A549 (cell line): Measurements from ENCODE around the gene KIF13A. TPM values are rescaled to one million over a fixed set of nuclear protein-coding genes. Genes with fewer than 3 reads are reported as not detected.
"Not testable (repeated sequence)": the region's sequence is repeated elsewhere in the genome, so short reads cannot be mapped to it uniquely, and the experiment has no call there.

Experiments
- ATAC-seq, 2 experiments: fragments of 200-7000 bp in 1 of 2; fragments of >200 bp in 1 of 2; cut with Nextera tagmentation in 1 of 2; cut with Tn5 transposase in 1 of 2; 3 replicates each; pipeline versions ENCODE4 v1.8.0 to v1.9.1; 2018 to 2020; ENCODE audit warnings: mild to moderate bottlenecking in 1 of 2, moderate library complexity in 1 of 2
- CTCF ChIA-PET: fragments of 300-600 bp; sonication (Branson Sonifier 250); formaldehyde crosslinking; extraction: SDS; loops from one replicate; lab custom pipeline; 2021; ENCODE audit warnings: antibody characterized with exemption, inconsistent platforms; lab: Yijun Ruan, JAX
- POLR2A ChIA-PET: fragments of 350-600 bp; formaldehyde crosslinking; extraction: SDS; loops from one replicate; lab custom pipeline; 2021; ENCODE audit warnings: antibody characterized with exemption, inconsistent platforms; lab: Yijun Ruan, JAX
- DNase-seq, 2 experiments: peaks; one replicate each; pipeline versions ENCODE4 v3.0.0 to v3.0.0-alpha.2; 2011 to 2016; ENCODE audit warnings: low read depth in 1 of 2, low spot score in 1 of 2
- FAIRE-seq: peaks from 2 replicates; lab custom pipeline; 2011; peaks lifted over from hg19 to GRCh38; lab: Jason Lieb, UNC
- H3K27ac ChIP-seq, 2 experiments: fragments of >200 bp; sonication (Bioruptor Twin); formaldehyde crosslinking; 3 replicates each; pipeline ENCODE4 v1.5.1; 2016 to 2017
- H3K4me1 ChIP-seq: fragments of >200 bp; sonication (Bioruptor Twin); formaldehyde crosslinking; 3 replicates; pipeline ENCODE4 v1.6.1; 2016
- H3K4me2 ChIP-seq: fragments of >200 bp; sonication (Bioruptor Twin); formaldehyde crosslinking; 3 replicates; pipeline ENCODE4 v1.6.1; 2016
- H3K4me3 ChIP-seq: fragments of >200 bp; sonication (Bioruptor Twin); formaldehyde crosslinking; 3 replicates; pipeline ENCODE4 v1.5.1; 2016
- H3K9me3 ChIP-seq: fragments of >200 bp; sonication (Bioruptor Twin); formaldehyde crosslinking; 3 replicates; pipeline ENCODE4 v1.6.1; 2016
- CHD4 ChIP-seq: fragments of 200-600 bp; sonication (generic); IDR thresholded peaks from 2 replicates; pipeline ENCODE4 v1.6.1; 2016; ENCODE audit warnings: antibody characterized with exemption, mild to moderate bottlenecking, borderline replicate concordance
- EHF ChIP-seq: fragments of 250-450 bp; sonication (Bioruptor Pico); IDR thresholded peaks from 2 replicates; pipeline ENCODE4 v1.5.0; 2020; ENCODE audit warnings: mild to moderate bottlenecking
- EHMT2 ChIP-seq: fragments of 200-600 bp; sonication (generic); IDR thresholded peaks from 2 replicates; pipeline ENCODE4 v1.6.1; 2016; ENCODE audit warnings: antibody characterized with exemption, low read depth, mild to moderate bottlenecking, moderate library complexity
- EP300 ChIP-seq, 2 experiments: fragments of >200 bp; sonication (Bioruptor Twin); formaldehyde crosslinking; IDR thresholded peaks; 2 replicates in 1 of 2; 3 replicates in 1 of 2; pipeline ENCODE4 v1.6.1; 2016 to 2017
- ESRRA ChIP-seq: fragments of 150-350 bp; IDR thresholded peaks from 2 replicates; pipeline ENCODE4 v1.6.1; 2014; ENCODE audit warnings: mild to moderate bottlenecking, low read length, borderline replicate concordance
- FOSB ChIP-seq: fragments of 250-450 bp; sonication (Bioruptor Pico); IDR thresholded peaks from 2 replicates; pipeline ENCODE4 v1.5.0; 2020; ENCODE audit warnings: mild to moderate bottlenecking, moderate library complexity
- FOXS1 ChIP-seq: fragments of 250-450 bp; sonication (Bioruptor Pico); IDR thresholded peaks from 2 replicates; pipeline ENCODE4 v1.5.0; 2020; ENCODE audit warnings: mild to moderate bottlenecking, moderate library complexity
- HOXB5 ChIP-seq: fragments of 250-450 bp; sonication (Bioruptor Pico); IDR thresholded peaks from 2 replicates; pipeline ENCODE4 v1.5.0; 2020; ENCODE audit warnings: mild to moderate bottlenecking, moderate library complexity
- JUNB ChIP-seq: fragments of >200 bp; sonication (Bioruptor Twin); formaldehyde crosslinking; IDR thresholded peaks from 2 replicates; pipeline ENCODE4 v1.6.1; 2016
- KDM5A ChIP-seq: fragments of 200-600 bp; sonication (generic); IDR thresholded peaks from 2 replicates; pipeline ENCODE4 v1.6.1; 2016; ENCODE audit warnings: antibody characterized with exemption, mild to moderate bottlenecking
- MAFK ChIP-seq: fragments of 450-650 bp; IDR thresholded peaks from 2 replicates; pipeline ENCODE4 v1.6.1; 2014; ENCODE audit not compliant: partially characterized antibody
- MYC ChIP-seq: IDR thresholded peaks from 2 replicates; pipeline ENCODE4 v1.6.1; 2012; ENCODE audit warnings: mild to moderate bottlenecking, inconsistent platforms, low read length, improper control_type of control experiment, borderline replicate concordance
- NPAS2 ChIP-seq: fragments of 250-450 bp; sonication (Bioruptor Pico); IDR thresholded peaks from 2 replicates; pipeline ENCODE4 v1.8.0; 2022; ENCODE audit warnings: mild to moderate bottlenecking, moderate library complexity, borderline replicate concordance
- NR3C1 ChIP-seq: fragments of >200 bp; sonication (Bioruptor Twin); formaldehyde crosslinking; IDR thresholded peaks from 3 replicates; pipeline ENCODE4 v1.6.1; 2017
- PHF8 ChIP-seq: fragments of 200-600 bp; sonication (generic); IDR thresholded peaks from 2 replicates; pipeline ENCODE4 v1.6.1; 2016; ENCODE audit warnings: low read depth, mild to moderate bottlenecking, antibody characterized with exemption, moderate library complexity, borderline replicate concordance
- POLR2A ChIP-seq: IDR thresholded peaks from 2 replicates; pipeline ENCODE4 v1.6.1; 2012; ENCODE audit warnings: mild to moderate bottlenecking, low read length
- RNF2 ChIP-seq: fragments of 200-600 bp; sonication (generic); IDR thresholded peaks from 2 replicates; pipeline ENCODE4 v1.6.1; 2016; ENCODE audit warnings: low read depth, mild to moderate bottlenecking, antibody characterized with exemption, moderate library complexity, borderline replicate concordance
- SMC3 ChIP-seq: fragments of >200 bp; sonication (Bioruptor Twin); formaldehyde crosslinking; IDR thresholded peaks from 3 replicates; pipeline ENCODE4 v1.6.1; 2018; ENCODE audit warnings: inconsistent platforms
- SREBF2 ChIP-seq: fragments of 450-650 bp; IDR thresholded peaks from 2 replicates; pipeline ENCODE4 v1.6.1; 2014; ENCODE audit warnings: mild to moderate bottlenecking, moderate library complexity
- TFCP2L1 ChIP-seq: fragments of 250-450 bp; sonication (Bioruptor Pico); IDR thresholded peaks from 2 replicates; pipeline ENCODE4 v1.5.0; 2021; ENCODE audit warnings: mild to moderate bottlenecking
- ZNF302 ChIP-seq: fragments of 250-450 bp; sonication (Bioruptor Pico); IDR thresholded peaks from 2 replicates; pipeline ENCODE4 v1.9.0; 2021; ENCODE audit warnings: inconsistent platforms, mild to moderate bottlenecking, moderate library complexity
- WGBS: methylation state at CpG from one replicate; pipeline ENCODE4 v1.1.6; 2017; ENCODE audit errors: missing lambda C conversion rate; 5-methylcytosine and 5-hydroxymethylcytosine counted together
- polyA plus RNA-seq, 4 experiments: library from polyadenylated mRNA; depleted of rRNA in 3 of 4; stranded (reverse); fragments of >200 nt; fragmentation: RNase III in 1 of 4; extraction: RNeasy Plus Mini Kit Qiagen cat#74134 plus additional on column Dnase treatment in 1 of 4; gene quantifications; 2 replicates in 3 of 4; 3 replicates in 1 of 4; pipeline ENCODE4 v1.2.3, GENCODE V29; 2011 to 2017
- TF ChIP-seq, protein P1 (sequence below): fragments of 250-450 bp; sonication (Bioruptor Pico); IDR thresholded peaks from 2 replicates; pipeline ENCODE4 v1.5.0; 2020; ENCODE audit warnings: low read depth, mild to moderate bottlenecking, moderate library complexity
- TF ChIP-seq, protein P2 (sequence below): fragments of 450-650 bp; IDR thresholded peaks from 2 replicates; pipeline ENCODE4 v1.6.1; 2014; ENCODE audit warnings: antibody characterized with exemption
- TF ChIP-seq, protein P3 (sequence below): fragments of >200 bp; sonication (Bioruptor Twin); formaldehyde crosslinking; IDR thresholded peaks from 3 replicates; pipeline ENCODE4 v1.5.1; 2016

KIF13A gene
- polyA plus RNA-seq, 2 of the 4 experiments (the other 2 are of a cell fraction), result 30.2 to 39.4 TPM

DNA sequence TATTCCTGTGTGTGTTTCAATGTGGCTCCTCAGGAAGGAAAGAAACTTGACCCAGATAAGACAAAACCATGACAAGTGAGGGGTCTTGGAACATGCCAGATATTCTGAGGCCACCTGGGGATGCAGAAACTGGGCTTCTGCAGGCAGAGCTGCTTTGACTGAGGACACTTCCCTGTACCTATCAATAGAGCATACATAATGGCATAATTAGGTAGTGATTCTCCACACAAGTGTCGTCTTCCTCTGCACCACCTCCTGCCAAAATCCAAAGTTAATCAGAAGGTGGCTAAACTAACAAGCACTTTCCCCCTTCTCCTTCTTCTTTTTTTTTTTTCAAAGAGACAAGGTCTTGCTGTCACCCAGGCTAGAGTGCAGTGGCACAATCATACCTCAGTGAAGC, 97.1 kb downstream of the KIF13A start:
- CTCF ChIA-PET, result no interaction called here
- 91% methylated on average over 1 of the region's 1 CpG for WGBS
- DNase-seq (no peak), FAIRE-seq (no peak), ATAC-seq (no peak)
- Histone ChIP-seq H3K4me2 (no peak overlapping the region), H3K4me3 (no peak overlapping the region), H3K9me3 (peaks cover 34% of the 10 kb centered on the region), H3K4me1 (peaks cover 14% of the 10 kb centered on the region), H3K27ac (no peak overlapping the region)
- TF ChIP-seq NPAS2 (CRISPR knock-in tag) (no peak), FOXS1 (no peak), SMC3 (no peak), MYC (no peak), NR3C1 (no peak), FOSB (CRISPR knock-in tag) (no peak), KDM5A (no peak), HOXB5 (CRISPR knock-in tag) (no peak)
- TF ChIP-seq, protein P1, sequence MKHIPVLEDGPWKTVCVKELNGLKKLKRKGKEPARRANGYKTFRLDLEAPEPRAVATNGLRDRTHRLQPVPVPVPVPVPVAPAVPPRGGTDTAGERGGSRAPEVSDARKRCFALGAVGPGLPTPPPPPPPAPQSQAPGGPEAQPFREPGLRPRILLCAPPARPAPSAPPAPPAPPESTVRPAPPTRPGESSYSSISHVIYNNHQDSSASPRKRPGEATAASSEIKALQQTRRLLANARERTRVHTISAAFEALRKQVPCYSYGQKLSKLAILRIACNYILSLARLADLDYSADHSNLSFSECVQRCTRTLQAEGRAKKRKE, result no peak
- POLR2A ChIA-PET, result no interaction called here

DNA sequence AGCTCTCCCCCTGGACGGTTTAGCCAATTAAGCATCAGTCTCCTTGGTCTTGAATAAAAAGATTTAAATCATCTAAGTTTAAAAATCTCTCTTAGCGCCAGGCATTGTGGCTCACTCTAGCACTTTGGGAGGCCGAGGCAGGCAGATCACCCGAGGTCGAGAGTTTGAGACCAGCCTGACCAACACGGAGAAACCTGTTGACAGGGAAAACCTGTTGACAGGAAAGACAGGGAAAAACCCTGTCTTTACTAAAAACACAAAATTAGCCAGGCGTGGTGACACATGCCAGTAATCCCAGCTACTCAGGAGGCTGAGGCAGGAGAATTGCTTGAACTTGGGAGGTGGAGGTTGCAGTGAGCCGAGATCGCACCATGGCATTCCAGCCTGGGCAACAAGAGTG, 97.7 kb downstream of the KIF13A start:
- H3K27ac ChIP-seq, DNase-seq, H3K4me3 ChIP-seq, POLR2A ChIA-PET, H3K4me2 ChIP-seq, ATAC-seq, FAIRE-seq: not testable (repeated sequence)
- Histone ChIP-seq H3K4me1 (peaks cover 19% of the 10 kb centered on the region), H3K9me3 (peaks cover 28% of the 10 kb centered on the region)
- 96% methylated on average over 9 of the region's 9 CpGs for WGBS
- CTCF ChIA-PET, result interaction anchor here (0.6 to 1.3 kb wide), 2 partner anchors 55 to 74 kb away, joined by 3 to 4 read pairs; no protein-coding TSS in a partner anchor

DNA sequence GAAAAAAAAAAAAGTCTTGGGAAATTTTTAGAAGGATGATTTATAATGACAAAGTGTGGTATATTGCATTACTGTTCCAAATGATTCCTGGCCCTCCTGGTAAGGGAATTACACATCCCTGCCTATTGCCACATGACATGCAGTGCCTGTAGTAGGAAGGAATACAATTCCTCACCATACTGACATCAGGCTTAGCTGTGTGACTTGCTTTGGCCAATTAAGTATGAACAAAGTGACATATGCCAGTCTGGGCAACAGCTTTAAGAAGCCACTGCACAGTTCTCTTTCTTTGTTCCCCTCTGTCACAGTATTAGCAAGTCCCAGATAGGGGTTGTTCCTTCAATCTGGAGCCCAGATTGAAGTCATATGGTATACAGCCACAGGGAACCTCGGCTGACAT, 100.5 kb downstream of the KIF13A start:
- 94% methylated on average over 1 of the region's 1 CpG for WGBS
- no peak overlapping the region for H3K4me2 ChIP-seq
- H3K9me3 ChIP-seq, result peaks cover under 1% of the 10 kb centered on the region; the same call in 1 of the 3 replicates
- H3K4me1 ChIP-seq, result peaks cover 29% of the 10 kb centered on the region
- no peak for ATAC-seq
- FAIRE-seq, result no peak
- peak overlapping the region in 1 of 2 experiments; percentile 25; a peak in 1 of 6 replicates for H3K27ac ChIP-seq
- ChIA-PET POLR2A (no interaction called here), CTCF (no interaction called here)
- H3K4me3 ChIP-seq, result no peak overlapping the region
- no peak for DNase-seq
- TF ChIP-seq RNF2 (no peak), ZNF302 (no peak), EP300 (IDR thresholded peaks at IDR 0.05) (no peak), TFCP2L1 (no peak), POLR2A (no peak), EHMT2 (no peak), EHF (CRISPR knock-in tag) (no peak), HOXB5 (CRISPR knock-in tag) (no peak), PHF8 (no peak), SREBF2 (no peak)
- TF ChIP-seq, protein P2, sequence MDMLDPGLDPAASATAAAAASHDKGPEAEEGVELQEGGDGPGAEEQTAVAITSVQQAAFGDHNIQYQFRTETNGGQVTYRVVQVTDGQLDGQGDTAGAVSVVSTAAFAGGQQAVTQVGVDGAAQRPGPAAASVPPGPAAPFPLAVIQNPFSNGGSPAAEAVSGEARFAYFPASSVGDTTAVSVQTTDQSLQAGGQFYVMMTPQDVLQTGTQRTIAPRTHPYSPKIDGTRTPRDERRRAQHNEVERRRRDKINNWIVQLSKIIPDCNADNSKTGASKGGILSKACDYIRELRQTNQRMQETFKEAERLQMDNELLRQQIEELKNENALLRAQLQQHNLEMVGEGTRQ, result no peak

DNA sequence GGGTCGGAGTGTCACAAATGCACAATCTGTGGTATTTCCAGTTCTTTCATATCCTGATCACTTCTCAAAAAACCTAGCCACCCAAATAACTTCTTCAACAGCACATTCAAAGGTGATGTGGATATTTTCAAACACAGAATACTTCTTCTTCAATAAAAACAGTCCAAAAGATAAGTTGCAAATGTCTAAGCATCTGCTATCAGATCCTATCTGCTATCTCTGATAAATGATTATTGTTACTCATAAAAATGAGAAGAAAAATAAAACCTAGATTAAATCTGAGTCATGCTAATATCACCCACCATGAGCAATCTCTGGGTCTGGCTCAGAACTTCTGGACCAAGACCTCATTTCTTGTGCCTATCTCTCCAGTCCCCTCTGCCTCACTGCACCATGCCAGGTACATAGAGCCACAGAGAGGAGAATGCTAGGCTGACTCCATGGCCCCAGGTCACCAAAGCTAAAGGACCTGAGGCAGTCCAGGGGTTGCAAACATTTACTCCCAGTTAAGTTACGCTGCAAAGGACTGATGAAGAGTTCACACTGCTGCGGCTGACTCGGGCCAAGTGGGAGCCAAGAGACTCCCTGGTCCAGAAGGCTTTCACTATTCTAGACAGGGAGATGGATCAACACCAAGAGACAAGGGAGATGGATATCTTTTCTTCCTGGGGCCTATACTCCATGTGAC, 101.4 kb downstream of the KIF13A start:
- Histone ChIP-seq H3K4me1 (peaks cover 38% of the 10 kb centered on the region), H3K4me3 (no peak overlapping the region), H3K4me2 (peak overlapping the region; percentile 40; the same call in 2 of the 3 replicates), H3K9me3 (no peaks in the 10 kb centered on the region), H3K27ac (peak overlapping the region in 1 of 2 experiments; percentile 77; a peak in 3 of 6 replicates)
- DNase-seq (no peak), ATAC-seq (no peak), FAIRE-seq (no peak)
- ChIA-PET POLR2A (no interaction called here), CTCF (no interaction called here)
- WGBS, result 91% methylated on average over 4 of the region's 4 CpGs
- TF ChIP-seq MAFK (no peak), EHF (CRISPR knock-in tag) (no peak), CHD4 (no peak), ESRRA (no peak), EHMT2 (no peak), JUNB (no peak), PHF8 (no peak), HOXB5 (CRISPR knock-in tag) (no peak)
- TF ChIP-seq, protein P3, sequence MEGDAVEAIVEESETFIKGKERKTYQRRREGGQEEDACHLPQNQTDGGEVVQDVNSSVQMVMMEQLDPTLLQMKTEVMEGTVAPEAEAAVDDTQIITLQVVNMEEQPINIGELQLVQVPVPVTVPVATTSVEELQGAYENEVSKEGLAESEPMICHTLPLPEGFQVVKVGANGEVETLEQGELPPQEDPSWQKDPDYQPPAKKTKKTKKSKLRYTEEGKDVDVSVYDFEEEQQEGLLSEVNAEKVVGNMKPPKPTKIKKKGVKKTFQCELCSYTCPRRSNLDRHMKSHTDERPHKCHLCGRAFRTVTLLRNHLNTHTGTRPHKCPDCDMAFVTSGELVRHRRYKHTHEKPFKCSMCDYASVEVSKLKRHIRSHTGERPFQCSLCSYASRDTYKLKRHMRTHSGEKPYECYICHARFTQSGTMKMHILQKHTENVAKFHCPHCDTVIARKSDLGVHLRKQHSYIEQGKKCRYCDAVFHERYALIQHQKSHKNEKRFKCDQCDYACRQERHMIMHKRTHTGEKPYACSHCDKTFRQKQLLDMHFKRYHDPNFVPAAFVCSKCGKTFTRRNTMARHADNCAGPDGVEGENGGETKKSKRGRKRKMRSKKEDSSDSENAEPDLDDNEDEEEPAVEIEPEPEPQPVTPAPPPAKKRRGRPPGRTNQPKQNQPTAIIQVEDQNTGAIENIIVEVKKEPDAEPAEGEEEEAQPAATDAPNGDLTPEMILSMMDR, result no peak
- TF ChIP-seq, protein P2, result no peak
- TF ChIP-seq, protein P1, result no peak
